ENCODE measurements around the gene CDK5RAP3.
"Not testable (repeated sequence)": the region's sequence is repeated elsewhere in the genome, so short reads cannot be mapped to it uniquely, and the experiment has no call there.

CDK5RAP3 gene

GRCh38 chr17:48001197-48001596 is 30.3 kb downstream of the CDK5RAP3 start:
- DNase-seq (ENCODE audit: low read depth): no peak

- DNase-seq (ENCODE audit: low read depth): not testable (repeated sequence)
These were observed 30.7 kb downstream of the CDK5RAP3 start for GRCh38 chr17:48001657-48002056.

GRCh38 chr17:48002266-48002915 is 31.5 kb downstream of the CDK5RAP3 start:
- no peak for DNase-seq (ENCODE audit: low read depth)

GRCh38 chr17:48002916-48003416 is 32.1 kb downstream of the CDK5RAP3 start:
- DNase-seq (ENCODE audit: low read depth): no peak

- no peak for DNase-seq (ENCODE audit: low read depth)
These were observed 32.7 kb downstream of the CDK5RAP3 start for GRCh38 chr17:48003417-48004151.

GRCh38 chr17:48004983-48005382 is 34.1 kb downstream of the CDK5RAP3 start:
- no peak for DNase-seq (ENCODE audit: low read depth)

- no peak for DNase-seq (ENCODE audit: low read depth)
These were observed 36.2 kb downstream of the CDK5RAP3 start for GRCh38 chr17:48006936-48007709.

GRCh38 chr17:48010193-48010592 is 39.3 kb downstream of the CDK5RAP3 start:
- DNase-seq (ENCODE audit: low read depth): no peak

GRCh38 chr17:48011405-48012150 is 40.7 kb downstream of the CDK5RAP3 start:
- DNase-seq (ENCODE audit: low read depth): no peak

- DNase-seq (ENCODE audit: low read depth): peak; percentile 41
These were observed 41.2 kb downstream of the CDK5RAP3 start for GRCh38 chr17:48012151-48012520.

- DNase-seq (ENCODE audit: low read depth): no peak
These were observed 41.7 kb downstream of the CDK5RAP3 start for GRCh38 chr17:48012654-48013053.

GRCh38 chr17:48013876-48014594 is 43.1 kb downstream of the CDK5RAP3 start:
- DNase-seq (ENCODE audit: low read depth): no peak

GRCh38 chr17:48014595-48015111 is 43.7 kb downstream of the CDK5RAP3 start:
- no peak for DNase-seq (ENCODE audit: low read depth)

- no peak for DNase-seq (ENCODE audit: low read depth)
These were observed 45.2 kb downstream of the CDK5RAP3 start for GRCh38 chr17:48016112-48016511.

- not testable (repeated sequence) for DNase-seq (ENCODE audit: low read depth)
These were observed 46.9 kb downstream of the CDK5RAP3 start for GRCh38 chr17:48017817-48018158.

GRCh38 chr17:48021934-48022333 is 51.0 kb downstream of the CDK5RAP3 start:
- no peak for DNase-seq (ENCODE audit: low read depth)

GRCh38 chr17:48022901-48023300 is 52.0 kb downstream of the CDK5RAP3 start:
- DNase-seq (ENCODE audit: low read depth): no peak

- DNase-seq (ENCODE audit: low read depth): peak; percentile 34
These were observed 52.7 kb downstream of the CDK5RAP3 start for GRCh38 chr17:48023400-48024148.

- no peak for DNase-seq (ENCODE audit: low read depth)
These were observed 53.5 kb downstream of the CDK5RAP3 start for GRCh38 chr17:48024149-48025039.
